H1 (cell line): ENCODE results near the gene PAQR9. TPM values are rescaled to one million over a fixed set of nuclear protein-coding genes. Genes with fewer than 3 reads are reported as not detected.

Source experiments
- CTCF ChIA-PET: fragments of 300-600 bp; sonication (Branson Sonifier 250); formaldehyde crosslinking; loops from one replicate; lab custom pipeline; 2021; ENCODE audit not compliant: partially characterized antibody; lab: Charles Lee
- POLR2A ChIA-PET: fragments of 300-600 bp; sonication (Branson Sonifier 250); formaldehyde crosslinking; loops from one replicate; lab custom pipeline; 2021; ENCODE audit warnings: inconsistent platforms; ENCODE audit not compliant: partially characterized antibody; lab: Charles Lee
- DNase-seq, 2 experiments: peaks; one replicate each; pipeline versions ENCODE4 v3.0.0 to v3.0.0-alpha.2; 2010 to 2022; ENCODE audit warnings: low spot score in 2 of 2, low read depth in 1 of 2, mixed read lengths in 1 of 2
- FAIRE-seq: peaks from 2 replicates; lab custom pipeline; 2011; peaks lifted over from hg19 to GRCh38; lab: Jason Lieb, UNC
- H2AFZ ChIP-seq: 2 replicates; pipeline ENCODE4 v1.8.1; 2012; ENCODE audit warnings: low read length, inconsistent platforms
- H2AK5ac ChIP-seq: 2 replicates; pipeline ENCODE4 v1.6.1; 2013; ENCODE audit warnings: low read depth, low read length
- H2BK120ac ChIP-seq: replicated peaks from 2 replicates; pipeline ENCODE3; 2013; ENCODE audit warnings: low read depth, low read length, inconsistent platforms
- H2BK12ac ChIP-seq: 2 replicates; pipeline ENCODE4 v1.6.1; 2013; ENCODE audit warnings: low read depth, low read length
- H2BK15ac ChIP-seq: 2 replicates; pipeline ENCODE4 v1.6.1; 2013; ENCODE audit warnings: low read length
- H2BK20ac ChIP-seq: 2 replicates; pipeline ENCODE4 v1.6.1; 2013; ENCODE audit warnings: low read length
- H2BK5ac ChIP-seq: 2 replicates; pipeline ENCODE4 v1.6.1; 2013; ENCODE audit warnings: low read depth, low read length
- H3K14ac ChIP-seq: 2 replicates; pipeline ENCODE4 v1.6.1; 2013; ENCODE audit warnings: inconsistent platforms; ENCODE audit not compliant: insufficient read length
- H3K18ac ChIP-seq: 2 replicates; pipeline ENCODE4 v1.6.1; 2013; ENCODE audit warnings: low read length; ENCODE audit errors: extremely low read depth
- H3K23ac ChIP-seq: 2 replicates; pipeline ENCODE4 v1.6.1; 2013; ENCODE audit warnings: inconsistent platforms; ENCODE audit not compliant: insufficient read length
- H3K23me2 ChIP-seq: 2 replicates; pipeline ENCODE4 v1.6.1; 2013; ENCODE audit warnings: low read depth, low read length
- H3K27ac ChIP-seq: 2 replicates; pipeline ENCODE4 v1.6.1; 2011; ENCODE audit warnings: low read depth, low read length, inconsistent platforms
- H3K27me3 ChIP-seq, 4 experiments: replicated peaks in 1 of 4; 1 replicate in 1 of 4; 2 replicates in 3 of 4; pipeline versions ENCODE4 v1.6.1 to v1.8.1; 2011 to 2013; ENCODE audit warnings: low read length in 3 of 4, mild to moderate bottlenecking in 3 of 4, inconsistent platforms in 2 of 4, mixed read lengths in 2 of 4, moderate library complexity in 1 of 4; ENCODE audit not compliant: control insufficient read depth in 3 of 4, insufficient read depth in 3 of 4; ENCODE audit errors: extremely low read depth in 1 of 4
- H3K36me3 ChIP-seq, 4 experiments: 2 replicates each; pipeline versions ENCODE4 v1.6.1 to v1.8.1; 2011 to 2013; ENCODE audit warnings: mild to moderate bottlenecking in 4 of 4, low read length in 3 of 4, moderate library complexity in 2 of 4, control low read depth in 1 of 4, inconsistent platforms in 1 of 4; ENCODE audit not compliant: insufficient read depth in 4 of 4, control insufficient read depth in 2 of 4
- H3K4ac ChIP-seq: replicated peaks from 2 replicates; pipeline ENCODE3; 2013; ENCODE audit warnings: low read length, low read depth, mixed read lengths, inconsistent platforms; ENCODE audit not compliant: insufficient read length
- H3K4me1 ChIP-seq, 4 experiments: replicated peaks in 1 of 4; 1 replicate in 1 of 4; 2 replicates in 3 of 4; pipeline versions ENCODE4 v1.6.1 to v1.8.1; 2011 to 2013; ENCODE audit warnings: low read length in 3 of 4, inconsistent platforms in 2 of 4, mixed read lengths in 1 of 4; ENCODE audit not compliant: insufficient read depth in 4 of 4, control insufficient read depth in 3 of 4
- H3K4me2 ChIP-seq, 2 experiments: 2 replicates each; pipeline versions ENCODE4 v1.6.1 to v1.8.1; 2011 to 2013; ENCODE audit warnings: low read depth in 2 of 2, low read length in 2 of 2, control low read depth in 1 of 2, inconsistent platforms in 1 of 2, mild to moderate bottlenecking in 1 of 2; ENCODE audit not compliant: insufficient read depth in 1 of 2
- H3K4me3 ChIP-seq, 4 experiments: fragments of 200-600, 300-600 bp in 1 of 4; sonication (generic), shearing (Covaris generic), sonication (Bioruptor Twin) in 1 of 4; 2 replicates each; pipeline versions ENCODE4 v1.5.1 to v1.8.1; 2011 to 2016; ENCODE audit warnings: low read length in 4 of 4, low read depth in 3 of 4, control low read depth in 2 of 4, inconsistent platforms in 2 of 4, mild to moderate bottlenecking in 2 of 4, mixed read lengths in 1 of 4, moderate library complexity in 1 of 4; ENCODE audit not compliant: insufficient read depth in 2 of 4; ENCODE audit errors: extremely low read depth in 1 of 4
- H3K56ac ChIP-seq: replicated peaks from 2 replicates; pipeline ENCODE3; 2013; ENCODE audit warnings: low read depth, mild to moderate bottlenecking, mixed read lengths, low read length, inconsistent platforms; ENCODE audit not compliant: insufficient read length
- H3K79me1 ChIP-seq: 2 replicates; pipeline ENCODE4 v1.6.1; 2013; ENCODE audit warnings: low read depth, low read length, control low read depth
- H3K79me2 ChIP-seq, 2 experiments: 2 replicates each; pipeline versions ENCODE4 v1.6.1 to v1.8.1; 2012 to 2013; ENCODE audit warnings: low read length in 2 of 2, mild to moderate bottlenecking in 2 of 2, inconsistent platforms in 1 of 2; ENCODE audit not compliant: insufficient read depth in 2 of 2, control insufficient read depth in 1 of 2
- H3K9ac ChIP-seq, 4 experiments: replicated peaks in 1 of 4; 1 replicate in 1 of 4; 2 replicates in 3 of 4; pipeline versions ENCODE4 v1.6.1 to v1.8.1; 2011 to 2013; ENCODE audit warnings: low read depth in 3 of 4, low read length in 3 of 4, control low read depth in 2 of 4, mild to moderate bottlenecking in 2 of 4, moderate library complexity in 2 of 4, inconsistent platforms in 1 of 4; ENCODE audit errors: extremely low read depth in 1 of 4
- H3K9me3 ChIP-seq, 2 experiments: 2 replicates each; pipeline versions ENCODE4 v1.6.1 to v1.8.1; 2012 to 2013; ENCODE audit warnings: mild to moderate bottlenecking in 2 of 2, moderate library complexity in 2 of 2, control low read depth in 1 of 2, inconsistent platforms in 1 of 2, low read depth in 1 of 2, low read length in 1 of 2, mixed read lengths in 1 of 2; ENCODE audit not compliant: insufficient read depth in 2 of 2
- H4K20me1 ChIP-seq, 2 experiments: replicated peaks in 1 of 2; 2 replicates each; pipeline versions ENCODE3 to v1.8.1; 2011 to 2013; ENCODE audit warnings: inconsistent platforms in 2 of 2, low read length in 2 of 2, mild to moderate bottlenecking in 1 of 2; ENCODE audit not compliant: insufficient read depth in 2 of 2, control insufficient read depth in 1 of 2
- H4K5ac ChIP-seq: 2 replicates; pipeline ENCODE4 v1.6.1; 2013; ENCODE audit warnings: low read length, low read depth, mixed read lengths, inconsistent platforms; ENCODE audit not compliant: insufficient read length
- H4K8ac ChIP-seq: 2 replicates; pipeline ENCODE4 v1.8.0; 2013; ENCODE audit warnings: mild to moderate bottlenecking, moderate library complexity, low read length, inconsistent platforms; ENCODE audit not compliant: insufficient read depth; ENCODE audit errors: extremely low read depth
- H4K91ac ChIP-seq: replicated peaks from 2 replicates; pipeline ENCODE3; 2013; ENCODE audit warnings: low read length, mixed read lengths, inconsistent platforms; ENCODE audit not compliant: insufficient read length
- ASH2L ChIP-seq: fragments of 200-600, 300-600 bp; sonication (generic); IDR thresholded peaks from one replicate; pipeline ENCODE4 v1.7.1; 2017; ENCODE audit warnings: low read length
- FOSL1 ChIP-seq: IDR thresholded peaks from 2 replicates; pipeline ENCODE4 v1.6.1; 2011; ENCODE audit warnings: mild to moderate bottlenecking, low read depth, low read length, moderate library complexity; ENCODE audit not compliant: insufficient read depth
- SP2 ChIP-seq: IDR thresholded peaks from 2 replicates; pipeline ENCODE4 v1.6.1; 2012; ENCODE audit warnings: mild to moderate bottlenecking, low read length, inconsistent platforms
- USF2 ChIP-seq: IDR thresholded peaks from 2 replicates; pipeline ENCODE4 v1.6.1; 2011; ENCODE audit warnings: low read length, improper control_type of control experiment
- WGBS, 2 experiments: shearing (Covaris generic) in 1 of 2; methylation state at CpG; one replicate each; pipeline versions ENCODE4 v1.1.6 to v1.1.7; 2013 to 2015; ENCODE audit warnings: low lambda C conversion rate in 2 of 2, mixed read lengths in 2 of 2, inconsistent platforms in 1 of 2, low coverage in 1 of 2, missing lambda C conversion rate in 1 of 2; ENCODE audit not compliant: insufficient replicate concordance in 2 of 2, insufficient coverage in 1 of 2, insufficient read length in 1 of 2; ENCODE audit errors: extremely low coverage in 1 of 2, missing lambda C conversion rate in 1 of 2; 5-methylcytosine and 5-hydroxymethylcytosine counted together
- polyA plus RNA-seq, 7 experiments: library from polyadenylated mRNA; depleted of rRNA in 3 of 7; stranded (reverse) in 5 of 7; unstranded in 2 of 7; fragments of >200 nt in 5 of 7; fragments of 200-250 nt in 2 of 7; gene quantifications; 1 replicate in 5 of 7; 2 replicates in 1 of 7; 4 replicates in 1 of 7; pipeline versions ENCODE4 v1.2.1 to v1.2.3, GENCODE V29; 2011 to 2013; ENCODE audit warnings: missing spikeins in 2 of 7, mixed read lengths in 2 of 7
- total RNA-seq: library from RNA; stranded (reverse); fragmentation: NEBNext Ultra II Directional; extraction: Animal tissue kit (Norgen Biotek cat#: 25700); gene quantifications from 2 replicates; pipeline ENCODE4 v1.2.1, GENCODE V29; 2021

The PAQR9 gene
- total and polyA plus RNA-seq, 2 of the 8 experiments (the other 6 are each of a cell fraction or from before 2014, with no cell fraction given) = 2.6 to 5.2 TPM

DNA sequence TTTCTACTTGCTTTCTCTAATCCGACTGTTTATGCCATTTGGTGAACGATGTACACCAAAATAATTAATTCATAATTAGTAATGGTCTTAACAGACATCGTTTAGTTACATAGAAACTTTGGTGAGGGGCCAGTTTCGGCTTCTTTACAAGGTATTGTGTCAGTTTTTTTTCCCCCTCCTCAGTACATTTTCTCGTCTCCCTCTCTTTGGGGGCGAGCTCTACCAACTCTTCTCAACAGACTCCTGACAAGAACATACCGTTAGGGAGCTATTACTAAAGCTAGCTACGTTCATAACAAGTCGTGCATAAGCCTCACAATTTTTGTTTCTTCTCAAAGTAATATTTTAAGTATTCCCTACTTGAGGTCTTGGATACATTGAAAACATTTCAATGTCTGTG is 39.3 kb upstream of the PAQR9 start:
- H3K27me3 ChIP-seq = no peaks in the 10 kb centered on the region
- H2AFZ ChIP-seq = no peak overlapping the region
- ChIA-PET POLR2A (interaction anchor here (0.7 to 3.2 kb wide), 10 partner anchors 8 to 140 kb away, joined by 3 to 25 read pairs (median 6); partner anchors contain the start of gene PAQR9), CTCF (interaction anchor here (0.6 to 2.6 kb wide), 9 partner anchors 9 to 76 kb away, joined by 3 to 12 read pairs (median 4); no protein-coding TSS in a partner anchor)
- H3K4me3 ChIP-seq = peak overlapping the region; percentile 81 to 99 (median 90)
- no peak overlapping the region for H2BK15ac ChIP-seq
- H3K79me1 ChIP-seq = no peaks in the 10 kb centered on the region; the same call in 1 of the 2 replicates
- peak overlapping the region; percentile 78 to 85 for H3K4me2 ChIP-seq
- H3K36me3 ChIP-seq = no peaks in the 10 kb centered on the region
- peak overlapping the region; percentile 36 for H4K5ac ChIP-seq
- no peak overlapping the region for H3K18ac ChIP-seq
- no peaks in the 10 kb centered on the region for H3K9me3 ChIP-seq
- no peak overlapping the region for H2BK120ac ChIP-seq
- no peak overlapping the region for H3K4ac ChIP-seq
- no peak overlapping the region for H2BK20ac ChIP-seq
- no peak for TF ChIP-seq SP2
- no peak for TF ChIP-seq FOSL1
- TF ChIP-seq USF2 = no peak
- no peak for TF ChIP-seq ASH2L
- peak overlapping the region; percentile 89 to 98 (median 94) for H3K9ac ChIP-seq
- no peak overlapping the region for H4K8ac ChIP-seq
- WGBS, 2 experiments = 14% methylated on average over 9 of the region's 9 CpGs; no CpG with 5 or more reads in 1 of the 2 experiments
- peaks cover 0 to 4% (median 2%) of the 10 kb centered on the region in 4 experiments; a peak in 2 of 7 replicates for H3K4me1 ChIP-seq
- peaks cover 3 to 8% of the 10 kb centered on the region in 2 experiments for H4K20me1 ChIP-seq
- H3K23ac ChIP-seq = no peak overlapping the region
- H2AK5ac ChIP-seq = no peak overlapping the region
- peaks cover 51 to 67% of the 10 kb centered on the region in 2 experiments for H3K79me2 ChIP-seq
- H3K23me2 ChIP-seq = peaks cover 7% of the 10 kb centered on the region; the same call in 1 of the 2 replicates
- no peak overlapping the region for H3K56ac ChIP-seq
- FAIRE-seq (no peak), DNase-seq (no peak)
- H2BK12ac ChIP-seq = no peak overlapping the region
- peak overlapping the region; percentile 89 for H3K27ac ChIP-seq
- H4K91ac ChIP-seq = no peak overlapping the region
- no peak overlapping the region for H2BK5ac ChIP-seq
- no peak overlapping the region for H3K14ac ChIP-seq
